K562 treated with DMSO at 1 percent for 4 hours (cell line): ENCODE results near the gene CELF4. TPM values are rescaled to one million over a fixed set of nuclear protein-coding genes. Genes with fewer than 3 reads are reported as not detected.

Experiments used
- total RNA-seq: library from RNA; unstranded; fragments of 300-600 nt; gene quantifications from 2 replicates; pipeline ENCODE4 v1.2.3, GENCODE V29; 2022; ENCODE audit not compliant: insufficient read depth

Gene CELF4
- not detected in 2 replicates for total RNA-seq

GRCh38 chr18:37565101-37565976, at the start of gene CELF4:
Gene CELF4 (minus strand): TSS chr18:37565798.

